Thymus (tissue), 11 donors: Measurements from ENCODE around the gene PROM1. TPM values are rescaled to one million over a fixed set of nuclear protein-coding genes. Genes with fewer than 3 reads are reported as not detected.

ENCODE experiments used
- DNase-seq, 9 donors: peaks; one replicate each; pipeline ENCODE4 v3.0.0-alpha.2; 2013; ENCODE audit warnings: low spot score in 9 of 9, low read depth in 6 of 9, missing footprints in 1 of 9
- H3K27ac ChIP-seq, 2 donors: one replicate each; pipeline ENCODE4 v1.5.1; 2013; ENCODE audit warnings: control low read depth in 1 of 2, low read depth in 1 of 2, low read length in 1 of 2, mild to moderate bottlenecking in 1 of 2, moderate library complexity in 1 of 2
- H3K27me3 ChIP-seq, 2 donors: one replicate each; pipeline ENCODE4 v1.5.1; 2013; ENCODE audit warnings: low read length in 1 of 2; ENCODE audit not compliant: control insufficient read depth in 2 of 2, insufficient read depth in 1 of 2
- H3K36me3 ChIP-seq, 2 donors: one replicate each; pipeline ENCODE4 v1.5.1; 2013; ENCODE audit warnings: low read length in 1 of 2, mild to moderate bottlenecking in 1 of 2, moderate library complexity in 1 of 2; ENCODE audit not compliant: control insufficient read depth in 2 of 2, insufficient read depth in 2 of 2
- H3K4me1 ChIP-seq, 2 donors: one replicate each; pipeline ENCODE4 v1.5.1; 2013; ENCODE audit warnings: low read length in 2 of 2; ENCODE audit not compliant: control insufficient read depth in 2 of 2, insufficient read depth in 2 of 2
- H3K4me3 ChIP-seq, 2 donors: one replicate each; pipeline ENCODE4 v1.5.1; 2013; ENCODE audit warnings: low read length in 2 of 2, control low read depth in 1 of 2, mild to moderate bottlenecking in 1 of 2
- H3K9me3 ChIP-seq, 2 donors: one replicate each; pipeline ENCODE4 v1.5.1; 2013; ENCODE audit warnings: low read length in 1 of 2, mild to moderate bottlenecking in 1 of 2; ENCODE audit not compliant: control insufficient read depth in 2 of 2, insufficient read depth in 1 of 2
- WGBS: extraction: QIAGEN DNeasy Blood & Tissue Kit; methylation state at CpG from one replicate; pipeline ENCODE4 v1.1.7; 2013; 5-methylcytosine and 5-hydroxymethylcytosine counted together
- polyA plus RNA-seq: library from polyadenylated mRNA; stranded (reverse); fragments of 200-250 nt; gene quantifications from one replicate; pipeline ENCODE4 v1.2.3, GENCODE V29; 2013
- total RNA-seq: library from RNA; stranded (reverse); fragments of 120-200 nt; gene quantifications from one replicate; pipeline ENCODE4 v1.2.4, GENCODE V29; 2013
- donor health status: healthy.

PROM1 gene
- total and polyA plus RNA-seq, 2 donors = 1.0 to 1.1 TPM

DNA sequence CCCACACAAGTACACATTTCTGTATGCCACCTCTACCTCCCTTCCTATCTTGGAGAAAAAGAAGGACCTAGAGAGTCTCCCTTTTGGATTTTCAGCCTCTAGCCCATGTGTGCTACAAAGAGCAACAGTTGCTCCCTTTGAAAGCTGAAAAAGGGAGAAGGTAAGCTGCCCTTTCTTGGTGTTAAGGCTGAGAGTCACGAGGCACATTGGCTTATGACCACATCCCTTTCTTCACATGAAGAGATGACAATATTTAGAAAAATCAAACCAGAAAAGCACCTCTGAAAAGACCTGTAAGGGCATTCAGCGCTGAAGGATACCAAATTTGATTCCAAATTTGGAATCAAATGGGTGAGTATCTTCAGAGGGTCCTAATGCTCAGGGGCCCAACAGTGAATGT lies 138.9 kb downstream of the PROM1 start:
- H3K4me1 ChIP-seq = no peaks in the 10 kb centered on the region
- DNase-seq = peak in 1 of 9 donors; percentile 13
- no peaks in the 10 kb centered on the region for H3K27me3 ChIP-seq
- no peaks in the 10 kb centered on the region for H3K36me3 ChIP-seq
- no peak overlapping the region for H3K4me3 ChIP-seq
- WGBS = 93% methylated on average over 2 of the region's 2 CpGs
- no peak overlapping the region for H3K27ac ChIP-seq
- H3K9me3 ChIP-seq = no peaks in the 10 kb centered on the region

DNA sequence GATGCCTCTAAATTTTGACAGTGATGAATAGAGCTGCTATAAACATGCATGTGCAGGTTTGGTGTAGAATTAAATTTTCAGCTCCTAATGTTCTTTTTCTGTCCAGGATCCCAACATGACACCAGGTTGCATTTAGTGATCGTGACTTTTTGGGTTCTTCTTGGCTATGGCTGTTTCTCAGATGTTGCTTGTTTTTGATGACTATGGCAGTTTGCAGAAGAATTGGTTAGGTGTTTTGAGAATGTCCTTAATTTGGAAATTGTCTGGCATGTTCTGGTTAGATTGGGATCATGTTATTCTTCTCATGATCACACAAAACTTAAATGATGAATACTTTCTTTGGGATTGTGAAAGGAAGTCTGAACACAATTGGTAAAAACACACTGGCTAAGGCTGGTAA lies 141.5 kb downstream of the PROM1 start:
- peaks cover 0 to 3% of the 10 kb centered on the region in 2 donors for H3K27me3 ChIP-seq
- WGBS = 98% methylated on average over 1 of the region's 1 CpG
- no peak overlapping the region for H3K27ac ChIP-seq
- H3K9me3 ChIP-seq = no peaks in the 10 kb centered on the region
- H3K36me3 ChIP-seq = no peaks in the 10 kb centered on the region
- H3K4me1 ChIP-seq = no peaks in the 10 kb centered on the region
- DNase-seq = no peak
- H3K4me3 ChIP-seq = no peak overlapping the region

DNA sequence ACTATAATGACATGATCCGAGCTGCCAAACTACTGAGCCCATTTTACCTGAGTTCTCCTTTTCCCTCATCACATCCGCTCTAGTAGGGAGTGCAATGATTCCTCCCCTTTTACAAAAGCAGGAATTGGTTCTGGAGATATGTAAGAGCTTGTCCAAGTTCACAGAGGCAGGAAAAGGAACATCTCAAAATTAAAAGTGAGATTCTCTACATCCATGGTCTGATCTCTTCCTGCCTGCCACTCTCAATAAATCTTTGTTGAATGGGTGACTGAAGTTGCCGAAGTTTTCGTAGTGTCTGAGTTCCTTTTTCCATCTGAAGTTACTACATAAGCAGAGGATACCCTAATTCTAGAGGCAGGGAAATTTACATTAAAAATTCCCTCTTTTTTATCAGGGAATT lies 145.2 kb downstream of the PROM1 start, which contains the start of gene FGFBP1:
TSS of gene FGFBP1 (minus strand) at position 101 of the 400 bp plus-strand sequence. CDS start 2,108 bp downstream, outside the sequence.
- Histone ChIP-seq H3K9me3 (no peaks in the 10 kb centered on the region), H3K4me1 (no peaks in the 10 kb centered on the region), H3K27ac (no peak within 1 kb of the TSS), H3K36me3 (no peaks in the 10 kb centered on the region), H3K4me3 (no peak within 1 kb of the TSS), H3K27me3 (peaks cover 0 to 3% of the 10 kb centered on the region in 2 donors)
- DNase-seq = no peak
- 67% methylated on average over 4 of the region's 4 CpGs for WGBS

DNA sequence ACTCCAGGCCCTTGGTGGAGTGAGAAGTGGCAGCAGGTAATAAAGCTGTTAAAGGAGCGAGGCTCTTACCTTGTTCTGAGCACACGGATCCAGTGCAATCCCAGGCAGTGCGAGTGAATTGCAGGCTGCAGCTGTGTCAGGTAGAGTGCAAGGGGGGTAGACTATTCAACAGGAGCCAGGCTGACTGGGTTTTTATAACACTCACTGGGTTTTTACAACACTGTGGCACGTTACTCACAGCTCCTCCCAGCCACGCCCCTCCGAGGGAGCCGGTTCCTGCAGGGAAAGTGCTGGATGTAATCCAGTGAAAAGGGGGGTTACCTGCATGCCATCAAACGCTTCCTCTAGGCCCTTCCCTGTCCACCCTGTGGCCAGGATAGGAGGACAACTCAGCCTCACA lies 145.6 kb downstream of the PROM1 start:
- no peaks in the 10 kb centered on the region for H3K36me3 ChIP-seq
- H3K27ac ChIP-seq = no peak overlapping the region
- DNase-seq = no peak
- H3K4me1 ChIP-seq = no peaks in the 10 kb centered on the region
- H3K4me3 ChIP-seq = no peak overlapping the region
- no peaks in the 10 kb centered on the region for H3K9me3 ChIP-seq
- H3K27me3 ChIP-seq = peaks cover 0 to 3% of the 10 kb centered on the region in 2 donors
- WGBS = 77% methylated on average over 8 of the region's 8 CpGs

DNA sequence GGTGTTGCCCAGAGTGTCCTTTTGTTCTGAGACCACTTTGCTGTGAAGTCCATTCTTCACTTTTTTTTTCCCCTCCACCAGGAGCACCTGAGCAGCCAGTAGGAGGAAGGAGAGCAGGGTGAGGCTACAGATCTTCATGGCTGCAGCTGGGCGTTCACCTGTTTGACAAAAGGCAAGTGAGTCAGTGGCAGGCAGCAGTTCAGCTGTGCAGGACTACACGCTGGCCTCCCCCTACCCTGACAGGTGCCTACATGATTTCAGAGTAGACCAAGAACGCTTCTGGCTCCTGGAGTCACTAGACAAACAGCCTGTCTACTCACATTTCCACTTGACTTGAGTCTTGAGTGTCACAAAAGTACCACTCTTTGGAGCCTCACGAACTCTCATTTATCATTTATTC lies 147.3 kb downstream of the PROM1 start:
- H3K27ac ChIP-seq = no peak overlapping the region
- no peaks in the 10 kb centered on the region for H3K9me3 ChIP-seq
- DNase-seq = no peak
- no peaks in the 10 kb centered on the region for H3K36me3 ChIP-seq
- H3K4me1 ChIP-seq = no peaks in the 10 kb centered on the region
- H3K27me3 ChIP-seq = peaks cover 0 to 3% of the 10 kb centered on the region in 2 donors
- 78% methylated on average over 4 of the region's 4 CpGs for WGBS
- no peak overlapping the region for H3K4me3 ChIP-seq

DNA sequence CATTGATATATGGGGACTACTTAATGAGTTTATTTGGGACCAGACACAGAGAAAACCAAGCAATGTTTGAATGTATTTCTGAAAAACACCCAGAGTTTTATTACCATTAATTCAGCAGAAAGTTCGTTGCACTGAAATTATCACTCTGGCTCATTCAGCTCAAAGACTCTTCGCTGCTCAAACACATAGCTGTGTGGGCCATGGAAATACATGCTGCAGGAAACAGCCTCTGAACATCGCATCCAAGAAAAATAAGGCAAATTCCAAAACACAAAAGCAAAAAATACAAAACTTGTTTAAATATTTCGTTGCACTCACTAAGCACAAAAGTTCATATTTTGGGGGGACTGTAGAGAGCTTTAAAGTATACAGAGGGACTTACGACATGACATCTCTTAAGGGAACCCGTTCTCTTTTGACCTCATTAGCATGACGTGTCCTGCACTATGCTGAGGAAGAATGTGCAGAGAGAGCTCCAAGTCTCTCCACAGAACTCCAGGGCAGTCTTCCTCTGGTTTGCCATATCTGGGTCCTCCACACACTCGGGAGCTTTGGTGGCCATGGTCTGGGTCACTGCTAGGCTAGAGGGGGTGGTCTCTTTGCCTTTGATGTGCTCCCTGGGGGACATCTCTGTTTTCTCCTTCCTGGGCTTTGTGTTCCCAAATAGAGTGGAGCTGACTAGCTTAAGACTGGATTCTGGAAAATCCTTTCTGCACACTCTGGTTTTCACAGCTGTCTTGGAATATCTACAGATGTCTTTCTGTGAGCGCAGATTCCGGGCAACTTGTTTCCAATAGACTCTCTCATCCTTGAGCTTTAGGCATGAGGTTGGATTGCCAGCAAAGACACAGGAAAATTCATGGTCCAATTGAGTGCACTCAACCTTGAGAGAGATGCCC lies 148.1 kb downstream of the PROM1 start:
- Histone ChIP-seq H3K27ac (no peak overlapping the region), H3K27me3 (peaks cover 0 to 3% of the 10 kb centered on the region in 2 donors), H3K4me3 (no peak overlapping the region), H3K4me1 (peaks cover 0 to under 1% of the 10 kb centered on the region in 2 donors), H3K36me3 (no peaks in the 10 kb centered on the region), H3K9me3 (no peaks in the 10 kb centered on the region)
- WGBS = 94% methylated on average over 10 of the region's 10 CpGs
- DNase-seq = no peak

DNA sequence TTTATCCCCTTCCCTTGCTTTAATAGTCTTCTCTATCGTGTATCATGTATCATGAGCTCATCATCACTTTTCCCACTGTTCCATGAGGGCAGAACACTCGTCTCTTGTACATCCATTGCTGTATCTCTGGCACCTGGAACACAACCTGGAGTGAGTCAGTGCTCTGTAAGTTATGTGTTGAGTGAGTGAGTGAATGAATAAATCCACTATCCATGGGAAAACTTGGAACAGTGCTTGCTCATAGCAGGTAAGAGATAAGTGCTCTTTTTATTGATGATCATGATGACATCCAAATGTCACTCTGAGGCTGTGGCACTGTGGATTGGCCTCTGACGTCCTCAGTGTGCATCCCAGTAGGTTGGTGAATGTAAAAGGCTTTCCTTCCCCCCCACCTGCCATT lies 149.6 kb downstream of the PROM1 start:
- H3K36me3 ChIP-seq = no peaks in the 10 kb centered on the region
- peaks cover 0 to 7% of the 10 kb centered on the region in 2 donors for H3K4me1 ChIP-seq
- H3K9me3 ChIP-seq = no peaks in the 10 kb centered on the region
- 95% methylated on average over 3 of the region's 3 CpGs for WGBS
- H3K27me3 ChIP-seq = peaks cover 0 to 3% of the 10 kb centered on the region in 2 donors
- DNase-seq = no peak
- no peak overlapping the region for H3K4me3 ChIP-seq
- no peak overlapping the region for H3K27ac ChIP-seq

DNA sequence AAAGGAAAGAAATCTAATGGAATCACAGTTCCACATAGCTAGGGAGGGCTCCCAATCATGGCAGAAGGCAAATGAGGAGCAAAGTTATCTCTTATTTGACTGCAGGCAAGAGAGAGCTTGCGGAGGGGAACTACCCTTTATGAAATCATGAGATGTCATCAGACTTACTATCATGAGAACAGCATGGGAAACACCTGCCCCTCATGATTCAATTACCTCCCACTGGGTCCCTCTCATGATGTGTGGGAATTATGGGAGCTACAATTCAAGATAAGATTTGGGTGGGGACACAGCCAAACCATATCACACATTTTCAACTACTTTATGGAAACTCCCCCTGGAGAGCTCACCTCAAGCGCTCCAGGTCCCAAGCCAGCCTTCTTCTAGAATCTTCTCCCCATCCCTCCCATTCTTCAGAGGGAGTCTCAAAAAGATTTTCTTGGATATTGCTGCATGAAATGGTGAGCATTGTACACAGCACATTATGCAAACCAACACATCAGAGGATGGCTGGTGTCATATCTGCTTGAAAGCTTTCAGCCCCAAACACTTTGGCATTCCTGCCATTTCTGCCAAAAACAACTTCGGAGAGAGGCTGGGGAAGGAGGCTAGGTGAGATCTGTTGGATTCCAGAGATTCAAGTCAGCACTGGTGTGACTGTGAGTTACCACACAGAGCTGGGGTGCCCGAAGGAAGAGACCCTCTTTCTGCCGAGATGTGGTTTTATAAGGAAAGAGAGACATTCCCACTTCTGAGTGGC lies 152.2 kb downstream of the PROM1 start:
- H3K4me3 ChIP-seq = no peak overlapping the region
- 98% methylated on average over 5 of the region's 5 CpGs for WGBS
- H3K4me1 ChIP-seq = peaks cover 0 to 7% of the 10 kb centered on the region in 2 donors
- no peaks in the 10 kb centered on the region for H3K9me3 ChIP-seq
- DNase-seq = no peak
- H3K27ac ChIP-seq = no peak overlapping the region
- H3K36me3 ChIP-seq = no peaks in the 10 kb centered on the region
- H3K27me3 ChIP-seq = no peaks in the 10 kb centered on the region

DNA sequence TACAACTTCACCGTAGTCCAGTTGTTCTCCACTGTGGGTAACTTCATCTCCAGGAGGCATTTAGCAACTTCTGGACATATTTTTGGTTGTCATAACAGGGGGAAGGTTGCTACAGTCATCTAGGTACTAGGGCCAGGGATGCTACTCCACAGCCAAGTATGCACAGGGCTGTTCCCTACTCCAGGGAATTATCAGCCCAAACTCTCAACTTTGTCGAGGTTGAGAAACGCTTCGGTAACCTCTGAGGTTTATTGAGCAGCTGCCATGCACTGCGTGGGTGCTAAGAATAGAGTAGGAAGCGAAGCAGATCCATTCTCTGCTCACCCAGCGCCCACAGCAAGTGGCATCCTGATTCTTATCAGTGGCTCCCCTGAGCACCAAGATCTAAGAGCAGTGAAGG lies 153.5 kb downstream of the PROM1 start:
- WGBS = 58% methylated on average over 7 of the region's 7 CpGs

More for the DNA sequence above, 153.5 kb downstream of the PROM1 start:
- no peak overlapping the region for H3K27ac ChIP-seq
- no peak overlapping the region for H3K4me3 ChIP-seq
- peak in 1 of 9 donors; percentile 14 for DNase-seq
- H3K4me1 ChIP-seq = peaks cover 0 to 7% of the 10 kb centered on the region in 2 donors
- no peaks in the 10 kb centered on the region for H3K36me3 ChIP-seq
- H3K9me3 ChIP-seq = no peaks in the 10 kb centered on the region
- no peaks in the 10 kb centered on the region for H3K27me3 ChIP-seq
